HEK293 (cell line): ENCODE measurements around the gene RBBP7.

ENCODE experiments used
- EGR2 ChIP-seq: fragments of 450-650 bp; formaldehyde crosslinking; IDR thresholded peaks from 2 replicates; pipeline ENCODE4 v1.5.1; 2016; ENCODE audit warnings: low read depth, missing biosample characterization, missing genetic modification characterization
- HIC1 ChIP-seq: fragments of 450-650 bp; formaldehyde crosslinking; IDR thresholded peaks from 2 replicates; pipeline ENCODE4 v1.5.1; 2016; ENCODE audit warnings: missing biosample characterization, missing genetic modification characterization
- HOXA7 ChIP-seq: sonication (generic); formaldehyde crosslinking; IDR thresholded peaks from 2 replicates; pipeline ENCODE4 v1.8.1; 2022; ENCODE audit warnings: missing genetic modification reagents, borderline replicate concordance
- MEIS1 ChIP-seq: sonication (generic); formaldehyde crosslinking; IDR thresholded peaks from 2 replicates; pipeline ENCODE4 v1.8.1; 2022; ENCODE audit warnings: missing genetic modification reagents, mild to moderate bottlenecking, borderline replicate concordance
- OSR2 ChIP-seq: fragments of 450-650 bp; formaldehyde crosslinking; IDR thresholded peaks from 2 replicates; pipeline ENCODE4 v1.5.1; 2016; ENCODE audit warnings: missing biosample characterization, missing genetic modification characterization
- SALL2 ChIP-seq: fragments of 450-650 bp; formaldehyde crosslinking; IDR thresholded peaks from 2 replicates; pipeline ENCODE4 v1.5.0; 2017; ENCODE audit warnings: missing biosample characterization, mild to moderate bottlenecking, missing genetic modification characterization, borderline replicate concordance
- ZBTB1 ChIP-seq: fragments of 450-650 bp; formaldehyde crosslinking; IDR thresholded peaks from 2 replicates; pipeline ENCODE4 v1.5.1; 2016; ENCODE audit warnings: missing biosample characterization, missing genetic modification characterization
- ZFP37 ChIP-seq: fragments of 450-650 bp; formaldehyde crosslinking; IDR thresholded peaks from 2 replicates; pipeline ENCODE4 v1.5.1; 2016; ENCODE audit warnings: missing biosample characterization, missing genetic modification characterization
- ZFP41 ChIP-seq: fragments of 450-650 bp; formaldehyde crosslinking; IDR thresholded peaks from 2 replicates; pipeline ENCODE4 v1.5.1; 2016; ENCODE audit warnings: missing biosample characterization, missing genetic modification characterization, borderline replicate concordance
- ZFP69B ChIP-seq: fragments of 450-650 bp; formaldehyde crosslinking; IDR thresholded peaks from 2 replicates; pipeline ENCODE4 v1.5.1; 2016; ENCODE audit warnings: missing biosample characterization, missing genetic modification characterization
- ZNF112 ChIP-seq: fragments of 450-650 bp; formaldehyde crosslinking; IDR thresholded peaks from 2 replicates; pipeline ENCODE4 v1.5.0; 2017; ENCODE audit warnings: missing biosample characterization, missing genetic modification characterization
- ZNF114 ChIP-seq: fragments of 450-650 bp; formaldehyde crosslinking; IDR thresholded peaks from 2 replicates; pipeline ENCODE4 v1.5.0; 2017; ENCODE audit warnings: missing biosample characterization, missing genetic modification characterization
- ZNF133 ChIP-seq: fragments of 450-650 bp; formaldehyde crosslinking; IDR thresholded peaks from 2 replicates; pipeline ENCODE4 v1.5.1; 2016; ENCODE audit warnings: missing biosample characterization, missing genetic modification characterization
- ZNF138 ChIP-seq: fragments of 450-650 bp; formaldehyde crosslinking; IDR thresholded peaks from 2 replicates; pipeline ENCODE4 v1.5.1; 2016; ENCODE audit warnings: missing biosample characterization, missing genetic modification characterization, borderline replicate concordance
- ZNF155 ChIP-seq: fragments of 450-650 bp; formaldehyde crosslinking; IDR thresholded peaks from 2 replicates; pipeline ENCODE4 v1.5.1; 2016; ENCODE audit warnings: missing biosample characterization, missing genetic modification characterization
- ZNF280C ChIP-seq: fragments of 450-650 bp; formaldehyde crosslinking; IDR thresholded peaks from 2 replicates; pipeline ENCODE4 v1.5.1; 2016; ENCODE audit warnings: missing biosample characterization, missing genetic modification characterization
- ZNF514 ChIP-seq: fragments of 450-650 bp; formaldehyde crosslinking; IDR thresholded peaks from 2 replicates; pipeline ENCODE4 v1.5.1; 2016; ENCODE audit warnings: missing biosample characterization, missing genetic modification characterization
- ZNF600 ChIP-seq: fragments of 450-650 bp; formaldehyde crosslinking; IDR thresholded peaks from 2 replicates; pipeline ENCODE4 v1.5.1; 2016; ENCODE audit warnings: missing biosample characterization, missing genetic modification characterization
- ZSCAN30 ChIP-seq: fragments of 450-650 bp; IDR thresholded peaks from 2 replicates; pipeline ENCODE4 v1.5.1; 2018; ENCODE audit warnings: missing biosample characterization, mild to moderate bottlenecking, missing genetic modification characterization, moderate library complexity
- TF ChIP-seq, protein P1 (sequence below): fragments of 450-650 bp; formaldehyde crosslinking; IDR thresholded peaks from 2 replicates; pipeline ENCODE4 v1.5.1; 2016; ENCODE audit warnings: missing biosample characterization, missing genetic modification characterization
- TF ChIP-seq, protein P2 (sequence below): fragments of 450-650 bp; formaldehyde crosslinking; IDR thresholded peaks from 2 replicates; pipeline ENCODE4 v1.5.1; 2017; ENCODE audit warnings: missing biosample characterization, missing genetic modification characterization
- TF ChIP-seq, protein P3 (sequence below): fragments of 450-650 bp; formaldehyde crosslinking; IDR thresholded peaks from 2 replicates; pipeline ENCODE4 v1.5.1; 2016; ENCODE audit warnings: missing biosample characterization, missing genetic modification characterization

The RBBP7 gene

DNA sequence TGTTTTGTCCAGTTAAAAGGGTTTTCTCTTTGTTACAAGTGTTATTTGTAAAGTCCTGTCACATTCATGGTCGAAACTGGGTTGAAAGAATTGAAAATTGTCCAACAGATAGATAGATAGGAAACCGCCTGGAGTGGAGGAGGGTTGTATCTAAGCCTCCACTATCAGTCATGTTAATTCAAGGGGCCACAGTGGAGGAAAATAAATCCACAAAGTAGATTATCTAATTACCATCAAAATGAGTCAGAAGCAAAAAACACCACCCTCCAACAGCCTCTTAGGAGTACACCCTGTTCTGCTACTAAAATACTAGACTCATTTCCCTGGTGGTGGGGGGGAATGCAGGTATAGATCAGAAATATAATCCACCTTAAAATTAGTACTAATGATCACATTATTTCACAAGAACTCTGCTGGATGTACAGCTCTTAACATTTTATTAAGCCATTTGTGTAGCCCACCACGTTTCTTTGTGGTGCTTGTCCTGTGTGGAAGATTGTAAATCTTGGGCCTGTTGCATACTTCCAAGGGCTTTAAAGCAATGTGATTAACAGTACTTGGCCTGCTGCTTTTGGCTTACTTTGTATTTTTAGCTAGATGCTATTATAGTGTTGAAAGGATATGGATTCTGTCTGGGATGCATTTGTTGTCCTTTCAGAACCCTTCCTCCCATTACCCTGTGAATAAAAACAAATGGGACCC, 26.8 kb downstream of the RBBP7 start (continued):
- TF ChIP-seq, protein P1, sequence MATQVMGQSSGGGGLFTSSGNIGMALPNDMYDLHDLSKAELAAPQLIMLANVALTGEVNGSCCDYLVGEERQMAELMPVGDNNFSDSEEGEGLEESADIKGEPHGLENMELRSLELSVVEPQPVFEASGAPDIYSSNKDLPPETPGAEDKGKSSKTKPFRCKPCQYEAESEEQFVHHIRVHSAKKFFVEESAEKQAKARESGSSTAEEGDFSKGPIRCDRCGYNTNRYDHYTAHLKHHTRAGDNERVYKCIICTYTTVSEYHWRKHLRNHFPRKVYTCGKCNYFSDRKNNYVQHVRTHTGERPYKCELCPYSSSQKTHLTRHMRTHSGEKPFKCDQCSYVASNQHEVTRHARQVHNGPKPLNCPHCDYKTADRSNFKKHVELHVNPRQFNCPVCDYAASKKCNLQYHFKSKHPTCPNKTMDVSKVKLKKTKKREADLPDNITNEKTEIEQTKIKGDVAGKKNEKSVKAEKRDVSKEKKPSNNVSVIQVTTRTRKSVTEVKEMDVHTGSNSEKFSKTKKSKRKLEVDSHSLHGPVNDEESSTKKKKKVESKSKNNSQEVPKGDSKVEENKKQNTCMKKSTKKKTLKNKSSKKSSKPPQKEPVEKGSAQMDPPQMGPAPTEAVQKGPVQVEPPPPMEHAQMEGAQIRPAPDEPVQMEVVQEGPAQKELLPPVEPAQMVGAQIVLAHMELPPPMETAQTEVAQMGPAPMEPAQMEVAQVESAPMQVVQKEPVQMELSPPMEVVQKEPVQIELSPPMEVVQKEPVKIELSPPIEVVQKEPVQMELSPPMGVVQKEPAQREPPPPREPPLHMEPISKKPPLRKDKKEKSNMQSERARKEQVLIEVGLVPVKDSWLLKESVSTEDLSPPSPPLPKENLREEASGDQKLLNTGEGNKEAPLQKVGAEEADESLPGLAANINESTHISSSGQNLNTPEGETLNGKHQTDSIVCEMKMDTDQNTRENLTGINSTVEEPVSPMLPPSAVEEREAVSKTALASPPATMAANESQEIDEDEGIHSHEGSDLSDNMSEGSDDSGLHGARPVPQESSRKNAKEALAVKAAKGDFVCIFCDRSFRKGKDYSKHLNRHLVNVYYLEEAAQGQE (tag by site-specific recombination) = no peak
- TF ChIP-seq OSR2 (peak; percentile 78), ZFP41 (tag by site-specific recombination) (no peak), ZNF155 (tag by site-specific recombination) (no peak), HOXA7 (CRISPR knock-in tag) (no peak), ZNF138 (tag by site-specific recombination) (no peak), ZNF133 (tag by site-specific recombination) (no peak), ZSCAN30 (tag by site-specific recombination) (no peak), ZBTB1 (tag by site-specific recombination) (no peak), ZNF280C (tag by site-specific recombination) (no peak), EGR2 (no peak), ZNF112 (tag by site-specific recombination) (no peak), MEIS1 (CRISPR knock-in tag) (no peak), ZNF514 (tag by site-specific recombination) (no peak), SALL2 (tag by site-specific recombination) (no peak), ZNF600 (tag by site-specific recombination) (peak; percentile 63; the same call in 1 of the 2 replicates), ZNF114 (tag by site-specific recombination) (no peak), HIC1 (no peak), ZFP37 (tag by site-specific recombination) (no peak), ZFP69B (no peak)
- TF ChIP-seq, protein P2, sequence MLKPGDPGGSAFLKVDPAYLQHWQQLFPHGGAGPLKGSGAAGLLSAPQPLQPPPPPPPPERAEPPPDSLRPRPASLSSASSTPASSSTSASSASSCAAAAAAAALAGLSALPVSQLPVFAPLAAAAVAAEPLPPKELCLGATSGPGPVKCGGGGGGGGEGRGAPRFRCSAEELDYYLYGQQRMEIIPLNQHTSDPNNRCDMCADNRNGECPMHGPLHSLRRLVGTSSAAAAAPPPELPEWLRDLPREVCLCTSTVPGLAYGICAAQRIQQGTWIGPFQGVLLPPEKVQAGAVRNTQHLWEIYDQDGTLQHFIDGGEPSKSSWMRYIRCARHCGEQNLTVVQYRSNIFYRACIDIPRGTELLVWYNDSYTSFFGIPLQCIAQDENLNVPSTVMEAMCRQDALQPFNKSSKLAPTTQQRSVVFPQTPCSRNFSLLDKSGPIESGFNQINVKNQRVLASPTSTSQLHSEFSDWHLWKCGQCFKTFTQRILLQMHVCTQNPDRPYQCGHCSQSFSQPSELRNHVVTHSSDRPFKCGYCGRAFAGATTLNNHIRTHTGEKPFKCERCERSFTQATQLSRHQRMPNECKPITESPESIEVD (tag by site-specific recombination) = peak; percentile 73
- TF ChIP-seq, protein P3, sequence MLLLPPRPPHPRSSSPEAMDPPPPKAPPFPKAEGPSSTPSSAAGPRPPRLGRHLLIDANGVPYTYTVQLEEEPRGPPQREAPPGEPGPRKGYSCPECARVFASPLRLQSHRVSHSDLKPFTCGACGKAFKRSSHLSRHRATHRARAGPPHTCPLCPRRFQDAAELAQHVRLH = no peak
- TF ChIP-seq, all 188 proteins: peak for 4
